ENCODE results near the gene PCDH15. TPM values are rescaled to one million over a fixed set of nuclear protein-coding genes. Genes with fewer than 3 reads are reported as not detected.

PCDH15 gene
- total RNA-seq, 2 donors from 2014 or later, result 1.1 TPM; not detected in 1

- DNase-seq (ENCODE audit: low spot score), result no peak
- Histone ChIP-seq H3K27ac (no peak overlapping the region), H3K4me1 (replicated peaks) (no peaks in the 10 kb centered on the region), H3K9me3 (no peaks in the 10 kb centered on the region), H3K27me3 (replicated peaks; ENCODE audit: insufficient read depth) (no peaks in the 10 kb centered on the region), H3K4me3 (no peak overlapping the region), H3K36me3 (no peaks in the 10 kb centered on the region)
- TF ChIP-seq POLR2A (IDR thresholded peaks at IDR 0.05) (no peak), POLR2AphosphoS5 (IDR thresholded peaks at IDR 0.05) (no peak)
- TF ChIP-seq, protein P1, sequence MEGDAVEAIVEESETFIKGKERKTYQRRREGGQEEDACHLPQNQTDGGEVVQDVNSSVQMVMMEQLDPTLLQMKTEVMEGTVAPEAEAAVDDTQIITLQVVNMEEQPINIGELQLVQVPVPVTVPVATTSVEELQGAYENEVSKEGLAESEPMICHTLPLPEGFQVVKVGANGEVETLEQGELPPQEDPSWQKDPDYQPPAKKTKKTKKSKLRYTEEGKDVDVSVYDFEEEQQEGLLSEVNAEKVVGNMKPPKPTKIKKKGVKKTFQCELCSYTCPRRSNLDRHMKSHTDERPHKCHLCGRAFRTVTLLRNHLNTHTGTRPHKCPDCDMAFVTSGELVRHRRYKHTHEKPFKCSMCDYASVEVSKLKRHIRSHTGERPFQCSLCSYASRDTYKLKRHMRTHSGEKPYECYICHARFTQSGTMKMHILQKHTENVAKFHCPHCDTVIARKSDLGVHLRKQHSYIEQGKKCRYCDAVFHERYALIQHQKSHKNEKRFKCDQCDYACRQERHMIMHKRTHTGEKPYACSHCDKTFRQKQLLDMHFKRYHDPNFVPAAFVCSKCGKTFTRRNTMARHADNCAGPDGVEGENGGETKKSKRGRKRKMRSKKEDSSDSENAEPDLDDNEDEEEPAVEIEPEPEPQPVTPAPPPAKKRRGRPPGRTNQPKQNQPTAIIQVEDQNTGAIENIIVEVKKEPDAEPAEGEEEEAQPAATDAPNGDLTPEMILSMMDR (IDR thresholded peaks at IDR 0.05), result no peak
- intact Hi-C loops (cut with DNase I), result no loop called here
- 95% methylated on average over 3 of the region's 3 CpGs for WGBS
Measured at GRCh38 chr10:54314430-54314829, 486.6 kb downstream of the PCDH15 start.

DNA sequence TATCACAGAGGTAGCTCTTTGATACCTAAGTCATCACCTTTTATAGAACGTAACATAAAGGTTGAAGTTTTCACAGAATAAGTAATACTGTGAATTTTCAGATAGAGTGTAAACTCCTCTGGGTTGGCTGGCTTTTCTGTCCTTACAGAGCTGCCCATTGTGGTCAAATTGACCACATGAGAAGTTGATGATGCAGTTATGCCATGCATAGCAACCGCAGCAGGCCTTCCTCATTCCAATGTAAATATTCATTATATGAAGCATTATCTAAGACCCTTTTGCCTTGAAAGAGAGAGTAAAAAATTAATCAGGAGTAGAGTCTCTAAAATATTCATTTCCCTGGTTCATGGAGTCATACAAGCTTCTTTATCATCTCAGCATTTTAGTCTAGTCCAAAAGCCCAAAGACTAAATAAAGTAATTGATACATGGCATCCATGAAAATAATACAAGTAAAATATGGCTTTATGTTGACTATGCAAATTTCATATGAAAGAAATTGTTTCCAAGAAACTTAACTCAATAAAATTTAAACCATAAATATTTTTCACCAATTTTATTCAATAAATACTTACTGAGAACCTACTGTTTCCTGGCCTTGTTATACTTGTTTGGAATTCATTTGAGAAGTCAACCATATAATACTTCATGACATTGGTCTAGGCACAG, 516.4 kb downstream of the PCDH15 start:
- no peaks in the 10 kb centered on the region for H3K4me1 ChIP-seq (replicated peaks)
- H3K27ac ChIP-seq, result no peak overlapping the region
- no peaks in the 10 kb centered on the region for H3K9me3 ChIP-seq
- intact Hi-C loops (cut with DNase I), result no loop called here
- no peaks in the 10 kb centered on the region for H3K36me3 ChIP-seq
- 93% methylated on average over 2 of the region's 2 CpGs for WGBS
- H3K27me3 ChIP-seq (replicated peaks; ENCODE audit: insufficient read depth), result no peaks in the 10 kb centered on the region
- no peak overlapping the region for H3K4me3 ChIP-seq
- no peak for DNase-seq (ENCODE audit: low spot score)
- TF ChIP-seq, protein P1 (IDR thresholded peaks at IDR 0.05), result no peak
- TF ChIP-seq POLR2A (IDR thresholded peaks at IDR 0.05), result no peak
- TF ChIP-seq POLR2AphosphoS5 (IDR thresholded peaks at IDR 0.05), result no peak

GRCh38 chr10:54282012-54282411, 519.0 kb downstream of the PCDH15 start:
- Histone ChIP-seq H3K36me3 (no peaks in the 10 kb centered on the region), H3K4me1 (replicated peaks) (no peaks in the 10 kb centered on the region), H3K27me3 (replicated peaks; ENCODE audit: insufficient read depth) (no peaks in the 10 kb centered on the region), H3K9me3 (no peaks in the 10 kb centered on the region), H3K27ac (no peak overlapping the region), H3K4me3 (no peak overlapping the region)
- no peak for DNase-seq (ENCODE audit: low spot score)
- intact Hi-C loops (cut with DNase I), result no loop called here
- TF ChIP-seq POLR2A (IDR thresholded peaks at IDR 0.05) (no peak), POLR2AphosphoS5 (IDR thresholded peaks at IDR 0.05) (no peak)
- TF ChIP-seq, protein P1 (IDR thresholded peaks at IDR 0.05), result no peak
- 27% methylated on average over 2 of the region's 2 CpGs for WGBS

- Histone ChIP-seq H3K36me3 (no peaks in the 10 kb centered on the region), H3K4me1 (replicated peaks) (no peaks in the 10 kb centered on the region), H3K27ac (no peak overlapping the region), H3K27me3 (replicated peaks; ENCODE audit: insufficient read depth) (no peaks in the 10 kb centered on the region), H3K9me3 (no peaks in the 10 kb centered on the region), H3K4me3 (no peak overlapping the region)
- TF ChIP-seq POLR2A (IDR thresholded peaks at IDR 0.05), result no peak
- no peak for TF ChIP-seq POLR2AphosphoS5 (IDR thresholded peaks at IDR 0.05)
- TF ChIP-seq, protein P1 (IDR thresholded peaks at IDR 0.05), result no peak
- 94% methylated on average over 1 of the region's 1 CpG for WGBS
- no peak for DNase-seq (ENCODE audit: low spot score)
- intact Hi-C loops (cut with DNase I), result no loop called here
Measured at GRCh38 chr10:54266395-54266794, 534.6 kb downstream of the PCDH15 start.

DNA sequence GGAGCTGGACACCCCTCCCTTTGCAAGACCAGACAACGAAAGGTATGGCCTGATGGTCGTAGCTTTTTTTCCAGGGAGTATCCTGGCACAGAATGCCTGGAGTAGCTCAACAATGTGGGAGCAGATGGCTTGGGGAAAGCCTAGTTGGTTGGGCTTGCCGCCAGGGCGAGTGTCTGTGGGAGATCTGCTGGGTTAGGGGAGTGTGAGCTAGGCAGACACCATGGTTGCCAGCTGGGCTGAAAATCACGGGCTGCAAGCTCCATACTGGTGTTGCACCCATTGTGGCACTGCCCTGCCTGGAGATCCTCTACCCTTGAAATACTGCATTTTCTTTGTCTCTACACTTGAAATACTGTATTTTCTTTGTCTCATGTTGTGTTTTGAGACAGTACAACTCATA, 538.3 kb downstream of the PCDH15 start:
- WGBS, result 87% methylated on average over 5 of the region's 5 CpGs
- H3K27ac ChIP-seq, result no peak overlapping the region
- H3K27me3 ChIP-seq (replicated peaks; ENCODE audit: insufficient read depth), result no peaks in the 10 kb centered on the region
- DNase-seq (ENCODE audit: low spot score), result no peak
- H3K36me3 ChIP-seq, result no peaks in the 10 kb centered on the region
- intact Hi-C loops (cut with DNase I), result no loop called here
- H3K4me3 ChIP-seq, result no peak overlapping the region
- TF ChIP-seq, protein P1 (IDR thresholded peaks at IDR 0.05), result no peak
- TF ChIP-seq POLR2A (IDR thresholded peaks at IDR 0.05), result no peak
- TF ChIP-seq POLR2AphosphoS5 (IDR thresholded peaks at IDR 0.05), result no peak
- no peaks in the 10 kb centered on the region for H3K4me1 ChIP-seq (replicated peaks)
- H3K9me3 ChIP-seq, result no peaks in the 10 kb centered on the region

Data from prostate gland (tissue), 2 donors.